K562 (cell line): Measurements from ENCODE around the gene GPR4. TPM values are rescaled to one million over a fixed set of nuclear protein-coding genes. Genes with fewer than 3 reads are reported as not detected.

Experiments
- CHD1 ChIP-seq: fragments of 200-600 bp; sonication (generic); IDR thresholded peaks from one replicate; pipeline ENCODE4 v1.6.1; 2012; ENCODE audit warnings: mild to moderate bottlenecking, moderate library complexity, low read length, inconsistent platforms
- EGR1 ChIP-seq: fragments of 450-650 bp; conservative IDR thresholded peaks from 2 replicates; pipeline ENCODE4 v1.6.1; 2017; ENCODE audit warnings: mild to moderate bottlenecking
- ESRRB ChIP-seq: fragments of 250-450 bp; sonication (Bioruptor Pico); IDR thresholded peaks from 2 replicates; pipeline ENCODE4 v1.5.0; 2020; ENCODE audit warnings: mild to moderate bottlenecking, moderate library complexity, borderline replicate concordance
- ETV1 ChIP-seq: fragments of 450-650 bp; conservative IDR thresholded peaks from 2 replicates; pipeline ENCODE4 v1.6.1; 2016; ENCODE audit warnings: missing genetic modification characterization, control low read depth, low read depth, missing compliant biosample characterization
- GABPB1 ChIP-seq: sonication (generic); formaldehyde crosslinking; IDR thresholded peaks from 2 replicates; pipeline ENCODE4 v1.8.0; 2022; ENCODE audit warnings: mild to moderate bottlenecking, missing genetic modification reagents
- HDAC1 ChIP-seq, 2 experiments: fragments of 450-650 bp; IDR thresholded peaks; 2 replicates each; pipeline ENCODE4 v1.6.1; 2016 to 2017; ENCODE audit warnings: inconsistent platforms in 1 of 2, mild to moderate bottlenecking in 1 of 2, moderate library complexity in 1 of 2
- LCOR ChIP-seq: sonication (generic); formaldehyde crosslinking; IDR thresholded peaks from 2 replicates; pipeline ENCODE4 v1.8.0; 2022; ENCODE audit warnings: mild to moderate bottlenecking, missing genetic modification reagents
- NCOA1 ChIP-seq: fragments of 450-650 bp; IDR thresholded peaks from 2 replicates; pipeline ENCODE4 v1.6.1; 2016; ENCODE audit warnings: low read depth
- NELFE ChIP-seq: IDR thresholded peaks from 2 replicates; pipeline ENCODE4 v1.6.1; 2011; ENCODE audit warnings: mild to moderate bottlenecking; ENCODE audit not compliant: insufficient read depth, insufficient read length
- NFXL1 ChIP-seq: fragments of 450-650 bp; formaldehyde crosslinking; IDR thresholded peaks from 2 replicates; pipeline ENCODE4 v1.4.0; 2021; ENCODE audit warnings: mild to moderate bottlenecking
- OTX1 ChIP-seq: fragments of 450-650 bp; formaldehyde crosslinking; IDR thresholded peaks from 2 replicates; pipeline ENCODE4 v1.4.0; 2022; ENCODE audit warnings: mild to moderate bottlenecking
- POLR2H ChIP-seq: IDR thresholded peaks from 2 replicates; pipeline ENCODE4 v1.6.1; 2016; ENCODE audit warnings: missing genetic modification characterization, low read depth, mild to moderate bottlenecking, control low read depth, missing compliant biosample characterization, moderate library complexity
- POLR3G ChIP-seq: IDR thresholded peaks from 2 replicates; pipeline ENCODE4 v1.6.1; 2011; ENCODE audit not compliant: insufficient read length, insufficient replicate concordance; ENCODE audit errors: extremely low read depth
- TAF1 ChIP-seq: IDR thresholded peaks from 2 replicates; pipeline ENCODE4 v1.6.1; 2011; ENCODE audit warnings: mild to moderate bottlenecking, low read length, moderate library complexity; ENCODE audit not compliant: insufficient read depth, control insufficient read depth, severe bottlenecking; ENCODE audit errors: extremely low read depth
- polyA plus RNA-seq, 8 experiments: library from polyadenylated mRNA; depleted of rRNA in 4 of 8; stranded (reverse) in 5 of 8; unstranded in 3 of 8; fragments of >200 nt; fragmentation: Nextera tagmentation in 2 of 8; fragmentation: Illumina TruSeq in 1 of 8; extraction: Ambion mirVana in 2 of 8; extraction: Trizol in 1 of 8; gene quantifications; 2 replicates each; pipeline versions ENCODE4 v1.2.1 to v1.2.3, GENCODE V29; 2011 to 2014; ENCODE audit warnings: inconsistent platforms in 1 of 8, missing spikeins in 1 of 8
- total RNA-seq, 7 experiments: library from RNA; depleted of rRNA in 6 of 7; stranded (reverse); fragments of >200 nt in 6 of 7; fragmentation: Illumina TruSeq in 2 of 7; extraction: Trizol in 2 of 7; gene quantifications; 2 replicates each; pipeline versions ENCODE4 v1.2.1 to v1.2.3, GENCODE V29; 2011 to 2021; ENCODE audit warnings: low replicate concordance in 1 of 7
- TF ChIP-seq, protein P1 (sequence below): conservative IDR thresholded peaks from 2 replicates; pipeline ENCODE4 v1.6.1; 2011; ENCODE audit warnings: low read depth, mild to moderate bottlenecking, low read length; ENCODE audit not compliant: control insufficient read depth
- TF ChIP-seq, protein P2 (sequence below), 2 experiments: fragments of 450-650 bp in 1 of 2; IDR thresholded peaks; 2 replicates each; pipeline ENCODE4 v1.6.1; 2011 to 2017; ENCODE audit warnings: low read depth in 2 of 2, antibody characterized with exemption in 1 of 2, borderline replicate concordance in 1 of 2, low read length in 1 of 2, mild to moderate bottlenecking in 1 of 2, mixed read lengths in 1 of 2; ENCODE audit not compliant: control insufficient read depth in 1 of 2
- TF ChIP-seq, protein P3 (sequence below): sonication (generic); formaldehyde crosslinking; IDR thresholded peaks from 2 replicates; pipeline ENCODE4 v1.9.0; 2022; ENCODE audit warnings: mild to moderate bottlenecking, missing genetic modification reagents
- TF ChIP-seq, protein P4 (sequence below): fragments of 450-650 bp; IDR thresholded peaks from 2 replicates; pipeline ENCODE4 v1.6.1; 2018; ENCODE audit not compliant: partially characterized antibody

Gene GPR4
- total and polyA plus RNA-seq, 9 of the 15 experiments (the other 6 are each of a cell fraction or from before 2014, with no cell fraction given): 0.03 to 0.09 (median 0.04) TPM; not detected in 5

DNA sequence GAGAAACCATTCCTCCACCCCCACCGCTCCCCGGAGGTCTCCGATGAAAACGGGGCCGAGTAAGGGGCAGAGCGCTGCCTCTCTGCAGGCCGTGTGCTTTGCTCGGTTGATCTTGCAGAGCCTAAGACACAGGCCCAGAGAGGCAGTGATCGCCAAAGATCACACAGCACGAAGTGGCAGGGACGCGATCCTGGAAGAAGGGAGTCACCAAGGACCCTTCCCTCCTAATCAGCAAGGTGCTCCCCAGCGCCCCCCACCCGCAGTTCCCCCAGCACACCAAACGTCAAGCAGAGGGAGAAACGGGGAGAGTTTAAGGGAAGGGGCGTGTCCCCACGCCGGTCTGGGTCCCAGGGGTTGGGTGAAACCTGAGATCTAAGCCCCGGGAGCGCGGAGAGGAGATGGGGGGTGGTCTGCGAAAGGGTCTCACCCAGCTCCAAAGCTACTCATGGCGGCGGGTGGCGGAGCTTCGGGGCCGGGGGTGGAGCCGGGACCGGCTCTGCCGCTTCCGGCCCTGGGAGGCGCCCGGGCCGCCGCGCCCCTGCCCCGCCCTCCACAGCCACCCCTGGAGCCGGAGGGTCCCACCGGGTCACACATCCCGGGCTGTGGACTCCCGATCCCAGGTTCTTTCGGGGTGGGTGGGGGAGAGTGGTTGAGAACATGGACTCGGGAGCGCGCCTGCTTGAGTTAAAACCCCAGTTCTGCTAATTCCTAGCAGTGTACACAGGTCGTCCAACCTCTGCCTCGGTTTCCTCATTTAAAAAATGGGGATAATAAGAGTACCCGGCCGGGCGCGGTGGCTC, 37.1 kb upstream of the GPR4 start, which contains the start of gene EML2 (continued):
- 0 out of 2 replicates have a peak, but pooled peaks have one; percentile 13 for TF ChIP-seq OTX1
- TF ChIP-seq GABPB1: peak; percentile 42
- TF ChIP-seq NFXL1 (CRISPR knock-in tag): no peak
- no peak for TF ChIP-seq ESRRB (CRISPR knock-in tag)
- no peak for TF ChIP-seq LCOR (CRISPR knock-in tag)
- TF ChIP-seq POLR2H (tag): no peak
- TF ChIP-seq, protein P1, sequence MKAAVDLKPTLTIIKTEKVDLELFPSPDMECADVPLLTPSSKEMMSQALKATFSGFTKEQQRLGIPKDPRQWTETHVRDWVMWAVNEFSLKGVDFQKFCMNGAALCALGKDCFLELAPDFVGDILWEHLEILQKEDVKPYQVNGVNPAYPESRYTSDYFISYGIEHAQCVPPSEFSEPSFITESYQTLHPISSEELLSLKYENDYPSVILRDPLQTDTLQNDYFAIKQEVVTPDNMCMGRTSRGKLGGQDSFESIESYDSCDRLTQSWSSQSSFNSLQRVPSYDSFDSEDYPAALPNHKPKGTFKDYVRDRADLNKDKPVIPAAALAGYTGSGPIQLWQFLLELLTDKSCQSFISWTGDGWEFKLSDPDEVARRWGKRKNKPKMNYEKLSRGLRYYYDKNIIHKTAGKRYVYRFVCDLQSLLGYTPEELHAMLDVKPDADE: no peak; the same call in 1 of the 2 replicates
- TF ChIP-seq, protein P2, sequence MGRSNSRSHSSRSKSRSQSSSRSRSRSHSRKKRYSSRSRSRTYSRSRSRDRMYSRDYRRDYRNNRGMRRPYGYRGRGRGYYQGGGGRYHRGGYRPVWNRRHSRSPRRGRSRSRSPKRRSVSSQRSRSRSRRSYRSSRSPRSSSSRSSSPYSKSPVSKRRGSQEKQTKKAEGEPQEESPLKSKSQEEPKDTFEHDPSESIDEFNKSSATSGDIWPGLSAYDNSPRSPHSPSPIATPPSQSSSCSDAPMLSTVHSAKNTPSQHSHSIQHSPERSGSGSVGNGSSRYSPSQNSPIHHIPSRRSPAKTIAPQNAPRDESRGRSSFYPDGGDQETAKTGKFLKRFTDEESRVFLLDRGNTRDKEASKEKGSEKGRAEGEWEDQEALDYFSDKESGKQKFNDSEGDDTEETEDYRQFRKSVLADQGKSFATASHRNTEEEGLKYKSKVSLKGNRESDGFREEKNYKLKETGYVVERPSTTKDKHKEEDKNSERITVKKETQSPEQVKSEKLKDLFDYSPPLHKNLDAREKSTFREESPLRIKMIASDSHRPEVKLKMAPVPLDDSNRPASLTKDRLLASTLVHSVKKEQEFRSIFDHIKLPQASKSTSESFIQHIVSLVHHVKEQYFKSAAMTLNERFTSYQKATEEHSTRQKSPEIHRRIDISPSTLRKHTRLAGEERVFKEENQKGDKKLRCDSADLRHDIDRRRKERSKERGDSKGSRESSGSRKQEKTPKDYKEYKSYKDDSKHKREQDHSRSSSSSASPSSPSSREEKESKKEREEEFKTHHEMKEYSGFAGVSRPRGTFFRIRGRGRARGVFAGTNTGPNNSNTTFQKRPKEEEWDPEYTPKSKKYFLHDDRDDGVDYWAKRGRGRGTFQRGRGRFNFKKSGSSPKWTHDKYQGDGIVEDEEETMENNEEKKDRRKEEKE (IDR thresholded peaks at IDR 0.05; ENCODE audit: borderline replicate concordance in 1 of 2, control insufficient read depth in 1 of 2, low read depth in 2 of 2, low read length in 1 of 2): no peak
- TF ChIP-seq EGR1: no peak
- TF ChIP-seq NELFE: no peak
- TF ChIP-seq NCOA1: no peak
- TF ChIP-seq, protein P3, sequence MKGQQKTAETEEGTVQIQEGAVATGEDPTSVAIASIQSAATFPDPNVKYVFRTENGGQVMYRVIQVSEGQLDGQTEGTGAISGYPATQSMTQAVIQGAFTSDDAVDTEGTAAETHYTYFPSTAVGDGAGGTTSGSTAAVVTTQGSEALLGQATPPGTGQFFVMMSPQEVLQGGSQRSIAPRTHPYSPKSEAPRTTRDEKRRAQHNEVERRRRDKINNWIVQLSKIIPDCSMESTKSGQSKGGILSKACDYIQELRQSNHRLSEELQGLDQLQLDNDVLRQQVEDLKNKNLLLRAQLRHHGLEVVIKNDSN: peak; percentile 28; the same call in 1 of the 2 replicates
- TF ChIP-seq, protein P4, sequence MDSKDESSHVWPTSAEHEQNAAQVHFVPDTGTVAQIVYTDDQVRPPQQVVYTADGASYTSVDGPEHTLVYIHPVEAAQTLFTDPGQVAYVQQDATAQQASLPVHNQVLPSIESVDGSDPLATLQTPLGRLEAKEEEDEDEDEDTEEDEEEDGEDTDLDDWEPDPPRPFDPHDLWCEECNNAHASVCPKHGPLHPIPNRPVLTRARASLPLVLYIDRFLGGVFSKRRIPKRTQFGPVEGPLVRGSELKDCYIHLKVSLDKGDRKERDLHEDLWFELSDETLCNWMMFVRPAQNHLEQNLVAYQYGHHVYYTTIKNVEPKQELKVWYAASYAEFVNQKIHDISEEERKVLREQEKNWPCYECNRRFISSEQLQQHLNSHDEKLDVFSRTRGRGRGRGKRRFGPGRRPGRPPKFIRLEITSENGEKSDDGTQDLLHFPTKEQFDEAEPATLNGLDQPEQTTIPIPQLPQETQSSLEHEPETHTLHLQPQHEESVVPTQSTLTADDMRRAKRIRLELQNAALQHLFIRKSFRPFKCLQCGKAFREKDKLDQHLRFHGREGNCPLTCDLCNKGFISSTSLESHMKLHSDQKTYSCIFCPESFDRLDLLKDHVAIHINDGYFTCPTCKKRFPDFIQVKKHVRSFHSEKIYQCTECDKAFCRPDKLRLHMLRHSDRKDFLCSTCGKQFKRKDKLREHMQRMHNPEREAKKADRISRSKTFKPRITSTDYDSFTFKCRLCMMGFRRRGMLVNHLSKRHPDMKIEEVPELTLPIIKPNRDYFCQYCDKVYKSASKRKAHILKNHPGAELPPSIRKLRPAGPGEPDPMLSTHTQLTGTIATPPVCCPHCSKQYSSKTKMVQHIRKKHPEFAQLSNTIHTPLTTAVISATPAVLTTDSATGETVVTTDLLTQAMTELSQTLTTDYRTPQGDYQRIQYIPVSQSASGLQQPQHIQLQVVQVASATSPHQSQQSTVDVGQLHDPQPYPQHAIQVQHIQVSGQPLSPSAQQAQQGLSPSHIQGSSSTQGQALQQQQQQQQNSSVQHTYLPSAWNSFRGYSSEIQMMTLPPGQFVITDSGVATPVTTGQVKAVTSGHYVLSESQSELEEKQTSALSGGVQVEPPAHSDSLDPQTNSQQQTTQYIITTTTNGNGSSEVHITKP: peak; percentile 49
- TF ChIP-seq TAF1: peak; percentile 47
- peak in 1 of 2 experiments; percentile 72; a peak in 1 of 4 replicates for TF ChIP-seq HDAC1 (IDR thresholded peaks at IDR 0.05)
- TF ChIP-seq CHD1: peak; percentile 7
- peak; percentile 49; the same call in 1 of the 2 replicates for TF ChIP-seq ETV1
- no peak for TF ChIP-seq POLR3G
